H9 (cell line): Measurements from ENCODE around the gene DOHH. TPM values are rescaled to one million over a fixed set of nuclear protein-coding genes. Genes with fewer than 3 reads are reported as not detected.
"Not testable (repeated sequence)": the region's sequence is repeated elsewhere in the genome, so short reads cannot be mapped to it uniquely, and the experiment has no call there.

ENCODE experiments used
- DNase-seq: peaks from one replicate; pipeline ENCODE4 v3.0.0-alpha.2; 2017
- H2AFZ ChIP-seq: one replicate; pipeline ENCODE4 v1.6.1; 2013; ENCODE audit warnings: mild to moderate bottlenecking, low read length, control low read depth, moderate library complexity
- H2AK5ac ChIP-seq: 2 replicates; pipeline ENCODE4 v1.6.1; 2013; ENCODE audit warnings: low read length, control low read depth, mixed read lengths; ENCODE audit not compliant: insufficient read length
- H2BK120ac ChIP-seq: one replicate; pipeline ENCODE4 v1.6.1; 2013; ENCODE audit warnings: low read depth, mild to moderate bottlenecking, low read length, control low read depth, inconsistent platforms; ENCODE audit not compliant: poor library complexity, severe bottlenecking
- H2BK12ac ChIP-seq: 2 replicates; pipeline ENCODE4 v1.6.1; 2013; ENCODE audit warnings: low read length, control low read depth, mixed read lengths, low read depth; ENCODE audit not compliant: insufficient read length
- H2BK15ac ChIP-seq: 2 replicates; pipeline ENCODE4 v1.6.1; 2013; ENCODE audit warnings: low read depth, low read length, control low read depth
- H2BK20ac ChIP-seq: one replicate; pipeline ENCODE4 v1.6.1; 2013; ENCODE audit warnings: low read depth, mild to moderate bottlenecking, low read length, control low read depth, inconsistent platforms; ENCODE audit not compliant: poor library complexity, severe bottlenecking
- H2BK5ac ChIP-seq: 2 replicates; pipeline ENCODE4 v1.6.1; 2013; ENCODE audit warnings: low read length, control low read depth, mixed read lengths; ENCODE audit not compliant: insufficient read length
- H3K14ac ChIP-seq: 2 replicates; pipeline ENCODE4 v1.6.1; 2013; ENCODE audit warnings: low read length, control low read depth; ENCODE audit not compliant: insufficient read depth
- H3K18ac ChIP-seq: 2 replicates; pipeline ENCODE4 v1.6.1; 2013; ENCODE audit warnings: low read depth, mild to moderate bottlenecking, mixed read lengths, low read length, control low read depth; ENCODE audit not compliant: insufficient read length
- H3K23ac ChIP-seq: 2 replicates; pipeline ENCODE4 v1.6.1; 2013; ENCODE audit warnings: low read length, control low read depth, mixed read lengths, low read depth; ENCODE audit not compliant: insufficient read length
- H3K23me2 ChIP-seq: 2 replicates; pipeline ENCODE4 v1.6.1; 2013; ENCODE audit warnings: low read depth, mild to moderate bottlenecking, mixed read lengths, low read length, control low read depth; ENCODE audit not compliant: insufficient read length, poor library complexity, severe bottlenecking
- H3K27ac ChIP-seq: 2 replicates; pipeline ENCODE4 v1.5.1; 2013; ENCODE audit warnings: low read length, control low read depth, mixed read lengths, low read depth; ENCODE audit not compliant: insufficient read length
- H3K27me3 ChIP-seq: 2 replicates; pipeline ENCODE4 v1.6.1; 2013; ENCODE audit warnings: low read length, control low read depth, inconsistent platforms; ENCODE audit not compliant: insufficient read depth
- H3K4ac ChIP-seq: 2 replicates; pipeline ENCODE4 v1.6.1; 2013; ENCODE audit warnings: low read depth, mild to moderate bottlenecking, control low read depth, inconsistent platforms, low read length, moderate library complexity
- H3K4me1 ChIP-seq: 2 replicates; pipeline ENCODE4 v1.6.1; 2013; ENCODE audit warnings: low read length, control low read depth, inconsistent platforms; ENCODE audit not compliant: insufficient read depth
- H3K4me2 ChIP-seq: 2 replicates; pipeline ENCODE4 v1.6.1; 2013; ENCODE audit warnings: low read length, control low read depth, mixed read lengths; ENCODE audit not compliant: insufficient read length, insufficient read depth
- H3K56ac ChIP-seq: 2 replicates; pipeline ENCODE4 v1.6.1; 2013; ENCODE audit warnings: low read depth, mild to moderate bottlenecking, mixed read lengths, low read length, control low read depth; ENCODE audit not compliant: insufficient read length
- H3K79me1 ChIP-seq: 2 replicates; pipeline ENCODE4 v1.6.1; 2013; ENCODE audit warnings: low read depth, mild to moderate bottlenecking, moderate library complexity, low read length, control low read depth, inconsistent platforms; ENCODE audit not compliant: insufficient read depth, poor library complexity, severe bottlenecking
- H3K79me2 ChIP-seq: 2 replicates; pipeline ENCODE4 v1.6.1; 2013; ENCODE audit warnings: low read length, control low read depth, inconsistent platforms; ENCODE audit not compliant: insufficient read depth
- H3K9ac ChIP-seq: 2 replicates; pipeline ENCODE4 v1.6.1; 2013; ENCODE audit warnings: low read length, control low read depth, mixed read lengths; ENCODE audit not compliant: insufficient read length; ENCODE audit errors: extremely low read depth
- H3K9me3 ChIP-seq: one replicate; pipeline ENCODE4 v1.6.1; 2013; ENCODE audit warnings: low read depth, low read length, inconsistent platforms; ENCODE audit not compliant: control insufficient read depth
- H3T11ph ChIP-seq: one replicate; pipeline ENCODE4 v1.6.1; 2013; ENCODE audit warnings: mild to moderate bottlenecking, low read length, control low read depth, inconsistent platforms
- H4K20me1 ChIP-seq: one replicate; pipeline ENCODE4 v1.6.1; 2013; ENCODE audit not compliant: control insufficient read depth, insufficient read length, insufficient read depth
- H4K5ac ChIP-seq: 2 replicates; pipeline ENCODE4 v1.6.1; 2013; ENCODE audit warnings: low read depth, mild to moderate bottlenecking, mixed read lengths, low read length, control low read depth; ENCODE audit not compliant: insufficient read length
- H4K8ac ChIP-seq: replicated peaks from 2 replicates; pipeline ENCODE4 v1.6.1; 2013; ENCODE audit warnings: low read length, control low read depth, mixed read lengths, low read depth; ENCODE audit not compliant: insufficient read length
- H4K91ac ChIP-seq: 2 replicates; pipeline ENCODE4 v1.6.1; 2013; ENCODE audit warnings: low read depth, mild to moderate bottlenecking, moderate library complexity, mixed read lengths, low read length, control low read depth; ENCODE audit not compliant: insufficient read length
- H3K27ac Mint-ChIP-seq, 3 experiments: 2 replicates in 2 of 3; 3 replicates in 1 of 3; pipeline ENCODE4 v1.8.0; 2020 to 2021; ENCODE audit warnings: mixed read lengths in 3 of 3, mild to moderate bottlenecking in 1 of 3, moderate library complexity in 1 of 3
- H3K27me3 Mint-ChIP-seq: 2 replicates; pipeline ENCODE4 v1.8.0; 2021; ENCODE audit warnings: low read depth, mild to moderate bottlenecking, moderate library complexity, mixed read lengths
- H3K36me3 Mint-ChIP-seq, 3 experiments: 2 replicates in 2 of 3; 3 replicates in 1 of 3; pipeline ENCODE4 v1.8.0; 2020 to 2021; ENCODE audit warnings: low read depth in 3 of 3, mixed read lengths in 3 of 3; ENCODE audit not compliant: insufficient read depth in 1 of 3
- H3K4me1 Mint-ChIP-seq, 2 experiments: 2 replicates each; pipeline ENCODE4 v1.8.0; 2020; ENCODE audit warnings: mixed read lengths in 2 of 2
- H3K4me3 Mint-ChIP-seq, 2 experiments: 2 replicates in 1 of 2; 3 replicates in 1 of 2; pipeline ENCODE4 v1.8.0; 2020 to 2021; ENCODE audit warnings: mild to moderate bottlenecking in 2 of 2, mixed read lengths in 2 of 2, moderate library complexity in 1 of 2
- H3K9me3 Mint-ChIP-seq, 2 experiments: 2 replicates in 1 of 2; 3 replicates in 1 of 2; pipeline ENCODE4 v1.8.0; 2020; ENCODE audit warnings: mild to moderate bottlenecking in 2 of 2, mixed read lengths in 2 of 2, moderate library complexity in 1 of 2
- CTCF ChIP-seq: fragments of 200-600 bp; sonication (generic); conservative IDR thresholded peaks from 3 replicates; pipeline ENCODE4 v1.8.0; 2021; ENCODE audit warnings: antibody characterized with exemption, mild to moderate bottlenecking
- WGBS: extraction: QIAGEN DNeasy Blood & Tissue Kit; methylation state at CpG from one replicate; pipeline ENCODE4 v1.1.7; 2013; ENCODE audit warnings: missing lambda C conversion rate, low lambda C conversion rate, mixed read lengths; ENCODE audit not compliant: insufficient read length; ENCODE audit errors: extremely low coverage; 5-methylcytosine and 5-hydroxymethylcytosine counted together
- total RNA-seq: library from RNA; stranded (reverse); gene quantifications from 2 replicates; pipeline ENCODE4 v1.2.1, GENCODE V29; 2021

Gene DOHH
- total RNA-seq, 1 experiment from 2014 or later = 16.5 TPM

DNA sequence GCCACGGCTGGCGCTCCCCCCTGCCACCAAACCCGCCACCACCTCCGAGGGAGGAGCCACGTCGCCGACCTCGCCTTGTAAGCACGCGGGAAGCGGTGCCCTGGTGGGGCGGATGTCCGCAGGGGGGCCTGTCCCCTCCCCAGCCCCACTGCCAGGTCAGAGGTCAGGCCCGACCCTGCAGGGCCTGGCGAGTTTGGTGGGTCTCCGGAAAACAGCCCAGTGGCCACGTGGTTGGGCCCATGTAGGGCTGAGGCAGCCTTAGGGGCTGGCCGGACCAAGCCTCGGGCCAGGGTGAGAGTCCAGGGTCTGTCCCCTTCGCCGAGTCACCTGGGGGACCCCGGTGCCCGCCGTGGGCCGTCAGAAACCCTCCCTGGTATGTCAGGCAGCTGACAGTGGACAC lies 46.6 kb downstream of the DOHH start:
- no peak overlapping the region for H4K8ac ChIP-seq
- H2BK15ac ChIP-seq = no peak overlapping the region
- no peaks in the 10 kb centered on the region; the same call in 1 of the 2 replicates for H3K4me1 ChIP-seq
- peaks cover 2% of the 10 kb centered on the region for H4K20me1 ChIP-seq
- H2BK12ac ChIP-seq = no peak overlapping the region
- H3K4me1 Mint-ChIP-seq = peaks cover 7 to 16% of the 10 kb centered on the region in 2 experiments
- no peak overlapping the region for H3K4me3 Mint-ChIP-seq
- WGBS = no CpG with 5 or more reads among the region's 25 CpGs
- H4K5ac ChIP-seq = no peak overlapping the region
- H3K36me3 Mint-ChIP-seq = no peaks in the 10 kb centered on the region
- no peaks in the 10 kb centered on the region for H3K79me2 ChIP-seq
- no peak overlapping the region; the same call in 1 of the 2 replicates for H3K14ac ChIP-seq
- H4K91ac ChIP-seq = no peak overlapping the region
- H3K27me3 Mint-ChIP-seq = peaks cover 14% of the 10 kb centered on the region
- no peaks in the 10 kb centered on the region for H3K9me3 Mint-ChIP-seq
- H3K79me1 ChIP-seq = no peaks in the 10 kb centered on the region
- H3K9me3 ChIP-seq = no peaks in the 10 kb centered on the region
- no peaks in the 10 kb centered on the region; the same call in 1 of the 2 replicates for H3K27me3 ChIP-seq
- no peak overlapping the region for H3K27ac ChIP-seq
- no peak overlapping the region for H2AFZ ChIP-seq
- H2BK5ac ChIP-seq = no peak overlapping the region
- no peak for DNase-seq
- no peak overlapping the region for H3K27ac Mint-ChIP-seq
- H3K9ac ChIP-seq = no peak overlapping the region
- H3K23me2 ChIP-seq = no peaks in the 10 kb centered on the region
- TF ChIP-seq CTCF = no peak
- H2AK5ac ChIP-seq = no peak overlapping the region
- H3K4me2 ChIP-seq = no peak overlapping the region
- H3T11ph ChIP-seq = no peak overlapping the region
- no peak overlapping the region for H3K4ac ChIP-seq
- H3K23ac ChIP-seq = no peak overlapping the region
- H3K18ac ChIP-seq = no peak overlapping the region
- H3K56ac ChIP-seq = no peak overlapping the region
- no peak overlapping the region for H2BK20ac ChIP-seq
- H2BK120ac ChIP-seq = no peak overlapping the region

DNA sequence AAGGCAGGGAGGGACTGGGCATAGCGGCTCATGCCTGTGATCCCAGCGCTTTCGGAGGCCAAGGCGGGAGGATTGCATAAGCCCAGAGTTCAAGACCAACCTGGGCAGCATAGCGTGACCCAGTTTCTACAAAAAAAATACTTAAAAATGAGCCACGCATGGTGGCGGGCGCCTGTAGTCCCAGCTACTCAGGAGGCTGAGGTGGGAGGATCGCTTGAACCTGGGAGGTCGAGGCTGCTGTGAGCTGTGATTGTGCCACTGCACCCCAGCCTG lies 47.6 kb downstream of the DOHH start:
- H3K79me1 ChIP-seq, H4K20me1 ChIP-seq, H3K23ac ChIP-seq, H3K9me3 ChIP-seq, H3K4me1 ChIP-seq, H3K23me2 ChIP-seq, H3K4me2 ChIP-seq, H2BK5ac ChIP-seq, H3K27me3 Mint-ChIP-seq, H3K4me1 Mint-ChIP-seq, H3K9me3 Mint-ChIP-seq, H2BK20ac ChIP-seq, H3K27ac Mint-ChIP-seq, H4K8ac ChIP-seq, H2BK120ac ChIP-seq, H2BK12ac ChIP-seq, H3K36me3 Mint-ChIP-seq, H3K27me3 ChIP-seq, H3K27ac ChIP-seq, H3K14ac ChIP-seq, H3K9ac ChIP-seq, H4K91ac ChIP-seq, H2AFZ ChIP-seq, H3K56ac ChIP-seq, DNase-seq, H3K4ac ChIP-seq, H2BK15ac ChIP-seq, H3T11ph ChIP-seq, H4K5ac ChIP-seq, H3K18ac ChIP-seq, H3K4me3 Mint-ChIP-seq, H3K79me2 ChIP-seq, H2AK5ac ChIP-seq: not testable (repeated sequence)
- WGBS = no CpG with 5 or more reads among the region's 10 CpGs
